CMK (cell line): ENCODE measurements around the gene GDF10.

Experiments used
- DNase-seq: peaks from one replicate; pipeline ENCODE4 v3.0.0-alpha.2; 2010; ENCODE audit warnings: low read depth

GDF10 gene

GRCh38 chr10:47316131-47316530 is 16.1 kb downstream of the GDF10 start:
- no peak for DNase-seq

DNA sequence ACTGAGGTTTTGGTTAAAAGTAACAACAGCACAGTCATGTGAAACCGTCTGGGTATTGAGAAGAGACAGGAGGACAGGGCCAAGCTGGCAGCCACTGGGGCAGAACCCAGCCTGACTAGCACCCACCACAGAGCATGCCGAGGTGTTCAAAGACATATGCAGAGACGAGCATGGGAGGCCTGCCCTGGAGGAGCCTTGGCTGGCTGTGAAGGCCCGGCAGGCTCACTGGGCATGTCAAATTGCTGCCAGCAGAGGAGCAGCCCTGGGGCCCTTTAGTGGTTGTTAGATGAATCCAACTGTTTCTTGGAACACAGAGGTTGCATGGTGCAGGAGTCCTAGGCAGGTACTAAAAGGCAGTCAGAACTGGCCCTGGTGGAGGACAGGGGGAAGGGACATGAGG is 17.3 kb downstream of the GDF10 start:
- no peak for DNase-seq

- no peak for DNase-seq
Measured at GRCh38 chr10:47318706-47319105, 18.7 kb downstream of the GDF10 start.

- no peak for DNase-seq
Measured at GRCh38 chr10:47319784-47320183, 19.8 kb downstream of the GDF10 start.

DNA sequence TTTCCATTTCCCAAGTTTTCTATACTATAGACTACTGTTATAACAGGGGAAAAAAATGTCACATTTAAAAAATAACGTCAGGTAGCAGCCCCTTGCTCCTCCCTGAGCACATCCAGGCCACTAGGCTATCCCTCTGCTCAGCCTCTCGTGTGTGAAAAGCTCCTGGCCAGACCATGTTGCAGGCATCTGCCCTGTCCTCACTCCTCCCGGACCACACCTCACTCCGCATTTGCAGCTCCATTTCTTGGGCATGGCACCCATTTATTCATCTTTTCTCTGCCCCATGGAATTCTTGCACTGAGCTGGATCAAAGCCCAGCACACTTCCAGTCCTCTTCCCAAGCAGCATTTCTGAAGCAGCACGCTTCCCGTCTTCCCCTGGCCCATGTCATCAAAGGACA is 20.8 kb downstream of the GDF10 start:
- DNase-seq, result no peak

- DNase-seq, result no peak
Measured at GRCh38 chr10:47321521-47322195, 21.7 kb downstream of the GDF10 start.

DNA sequence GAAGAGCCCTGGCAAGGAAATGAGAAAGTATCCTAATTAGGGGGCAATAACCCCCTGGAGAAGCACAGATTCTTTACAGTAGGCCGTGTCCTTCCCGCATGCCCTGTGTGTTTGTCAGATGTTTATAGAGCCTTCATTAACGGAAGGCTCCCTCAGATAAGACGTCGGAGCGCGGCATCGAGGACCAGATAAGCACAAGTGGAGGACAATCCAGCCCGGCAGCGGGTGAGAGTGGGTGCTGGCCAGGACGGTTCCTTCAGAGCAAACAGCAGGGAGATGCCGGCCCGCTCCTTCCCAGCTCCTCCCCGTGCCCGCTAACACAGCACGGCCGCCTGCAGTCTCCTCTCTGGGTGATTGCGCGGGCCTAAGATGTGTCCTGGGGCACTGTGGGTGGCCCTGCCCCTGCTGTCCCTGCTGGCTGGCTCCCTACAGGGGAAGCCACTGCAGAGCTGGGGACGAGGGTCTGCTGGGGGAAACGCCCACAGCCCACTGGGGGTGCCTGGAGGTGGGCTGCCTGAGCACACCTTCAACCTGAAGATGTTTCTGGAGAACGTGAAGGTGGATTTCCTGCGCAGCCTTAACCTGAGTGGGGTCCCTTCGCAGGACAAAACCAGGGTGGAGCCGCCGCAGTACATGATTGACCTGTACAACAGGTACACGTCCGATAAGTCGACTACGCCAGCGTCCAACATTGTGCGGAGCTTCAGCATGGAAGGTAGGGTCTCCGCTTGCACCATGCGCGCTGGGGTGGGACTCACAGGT is 22.5 kb downstream of the GDF10 start, which contains the start of gene GDF2:
TSS of gene GDF2 (plus strand) at position 155 of the 762 bp plus-strand sequence. CDS start at position 370, 215 bp downstream.
- no peak for DNase-seq

DNA sequence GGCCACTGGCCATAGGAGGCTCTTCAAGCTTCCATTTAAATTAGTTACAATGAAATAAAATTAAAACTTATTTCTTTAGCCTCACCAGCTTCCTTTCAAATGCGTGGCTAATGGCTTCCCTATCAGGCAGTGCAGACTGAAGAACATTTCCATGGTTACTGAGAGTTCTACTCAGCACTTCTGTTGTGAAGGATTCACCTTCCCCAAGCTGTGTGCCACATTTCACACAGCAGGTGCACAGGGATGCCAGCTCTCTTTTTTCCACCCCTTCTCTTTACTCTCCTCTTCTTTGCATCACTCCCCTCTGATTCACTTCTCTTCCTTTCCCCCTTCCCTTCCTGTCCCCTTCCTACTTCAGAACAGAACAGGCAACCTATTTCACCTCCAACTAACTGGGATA is 23.1 kb downstream of the GDF10 start:
- DNase-seq, result no peak

GRCh38 chr10:47323636-47324296 is 23.8 kb downstream of the GDF10 start:
- no peak for DNase-seq

DNA sequence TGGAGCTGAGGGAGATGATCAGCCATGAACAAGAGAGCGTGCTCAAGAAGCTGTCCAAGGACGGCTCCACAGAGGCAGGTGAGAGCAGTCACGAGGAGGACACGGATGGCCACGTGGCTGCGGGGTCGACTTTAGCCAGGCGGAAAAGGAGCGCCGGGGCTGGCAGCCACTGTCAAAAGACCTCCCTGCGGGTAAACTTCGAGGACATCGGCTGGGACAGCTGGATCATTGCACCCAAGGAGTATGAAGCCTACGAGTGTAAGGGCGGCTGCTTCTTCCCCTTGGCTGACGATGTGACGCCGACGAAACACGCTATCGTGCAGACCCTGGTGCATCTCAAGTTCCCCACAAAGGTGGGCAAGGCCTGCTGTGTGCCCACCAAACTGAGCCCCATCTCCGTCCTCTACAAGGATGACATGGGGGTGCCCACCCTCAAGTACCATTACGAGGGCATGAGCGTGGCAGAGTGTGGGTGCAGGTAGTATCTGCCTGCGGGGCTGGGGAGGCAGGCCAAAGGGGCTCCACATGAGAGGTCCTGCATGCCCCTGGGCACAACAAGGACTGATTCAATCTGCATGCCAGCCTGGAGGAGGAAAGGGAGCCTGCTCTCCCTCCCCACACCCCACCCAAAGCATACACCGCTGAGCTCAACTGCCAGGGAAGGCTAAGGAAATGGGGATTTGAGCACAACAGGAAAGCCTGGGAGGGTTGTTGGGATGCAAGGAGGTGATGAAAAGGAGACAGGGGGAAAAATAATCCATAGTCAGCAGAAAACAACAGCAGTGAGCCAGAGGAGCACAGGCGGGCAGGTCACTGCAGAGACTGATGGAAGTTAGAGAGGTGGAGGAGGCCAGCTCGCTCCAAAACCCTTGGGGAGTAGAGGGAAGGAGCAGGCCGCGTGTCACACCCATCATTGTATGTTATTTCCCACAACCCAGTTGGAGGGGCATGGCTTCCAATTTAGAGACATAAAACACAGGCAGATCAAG is 25.6 kb downstream of the GDF10 start:
- DNase-seq, result no peak

DNA sequence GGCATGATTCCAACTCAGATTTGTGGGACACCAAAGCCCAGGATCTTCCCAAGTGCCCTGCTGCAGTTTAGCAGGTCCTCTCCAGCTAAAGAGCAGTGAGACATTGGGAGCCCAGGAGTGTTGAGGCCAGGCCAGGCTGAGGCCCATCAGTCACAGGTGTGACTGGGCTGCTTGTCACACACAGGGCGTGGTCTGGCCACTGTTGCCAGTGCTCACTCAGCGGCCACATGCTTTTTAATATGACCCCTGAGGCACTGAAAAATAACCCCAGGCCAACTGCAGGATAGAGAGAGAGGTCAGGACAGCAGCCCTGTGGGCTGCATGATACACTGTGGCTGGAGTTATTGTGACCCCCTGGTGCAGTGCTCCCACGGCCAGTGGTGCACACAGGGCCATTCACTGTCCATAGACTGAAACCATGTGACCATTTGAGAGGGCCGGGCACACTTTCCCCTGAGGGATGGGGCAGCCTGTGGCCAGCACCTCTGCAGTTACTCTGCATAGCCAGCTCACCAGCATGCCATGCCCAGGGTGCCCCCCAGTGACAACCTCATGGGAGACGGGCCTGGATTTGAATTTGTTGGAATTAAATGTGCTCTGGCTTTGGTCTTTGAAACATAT is 26.4 kb downstream of the GDF10 start:
- no peak for DNase-seq

GRCh38 chr10:47326927-47327330 is 26.9 kb downstream of the GDF10 start:
- no peak for DNase-seq

DNA sequence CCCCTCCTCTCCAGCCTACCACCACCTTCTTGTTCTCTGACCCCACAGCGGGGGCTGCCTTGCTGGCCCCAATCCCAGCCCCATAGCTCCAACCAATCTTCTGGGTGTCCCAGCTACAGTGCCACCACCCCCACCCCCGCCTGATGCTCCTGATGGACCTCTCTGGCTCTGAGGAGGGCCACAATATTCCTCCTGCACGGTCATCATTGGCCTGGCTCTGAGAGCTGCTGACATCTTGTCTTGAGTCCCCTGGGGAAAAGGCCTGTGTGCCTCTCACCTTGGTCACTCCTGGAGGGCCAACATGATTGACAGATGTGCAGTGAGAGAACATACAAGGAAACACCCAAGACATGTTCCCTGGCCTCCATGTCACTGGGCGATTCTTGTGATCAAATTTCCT is 29.9 kb downstream of the GDF10 start:
- DNase-seq, result no peak

DNA sequence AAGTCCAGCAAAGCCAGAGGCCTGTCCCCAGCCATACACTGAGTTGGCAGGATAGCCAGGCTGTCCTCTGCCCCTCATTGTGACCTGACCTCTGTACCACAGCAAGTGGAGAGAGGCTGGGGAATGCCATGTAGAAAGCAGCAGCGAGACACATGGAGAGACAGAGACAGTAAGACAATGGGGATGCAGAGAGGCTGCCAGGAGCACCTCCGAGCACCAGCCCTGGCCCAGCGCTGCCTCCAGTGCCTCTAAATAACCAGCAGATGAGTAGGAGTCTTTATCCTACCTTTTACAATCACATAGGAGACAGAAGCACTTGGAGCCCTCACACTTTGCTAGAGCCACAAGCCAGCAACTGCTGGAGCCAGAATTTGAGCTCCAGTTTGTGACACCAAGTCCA is 30.4 kb downstream of the GDF10 start:
- DNase-seq, result no peak

DNA sequence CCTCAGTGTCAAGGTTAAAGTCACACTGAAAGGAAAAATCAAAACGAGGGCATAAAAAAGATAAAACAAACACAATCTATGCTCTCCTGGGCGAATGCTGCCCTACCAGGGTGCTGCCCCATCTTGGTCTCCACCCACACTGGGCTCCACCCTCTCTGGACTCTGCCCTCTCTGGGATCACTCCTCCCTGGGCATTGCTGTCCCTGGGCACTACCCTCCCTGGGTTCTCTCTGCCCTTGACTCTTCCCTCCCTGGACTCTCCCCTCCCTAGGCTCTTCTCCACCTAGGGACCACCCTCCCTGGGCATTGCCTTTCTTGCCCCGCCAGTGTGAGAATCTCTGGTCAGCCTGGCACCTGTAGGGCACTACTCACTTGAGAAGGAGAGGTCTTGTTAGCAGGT is 30.8 kb downstream of the GDF10 start:
- no peak for DNase-seq

- no peak for DNase-seq
Measured at GRCh38 chr10:47331491-47331890, 31.5 kb downstream of the GDF10 start.

DNA sequence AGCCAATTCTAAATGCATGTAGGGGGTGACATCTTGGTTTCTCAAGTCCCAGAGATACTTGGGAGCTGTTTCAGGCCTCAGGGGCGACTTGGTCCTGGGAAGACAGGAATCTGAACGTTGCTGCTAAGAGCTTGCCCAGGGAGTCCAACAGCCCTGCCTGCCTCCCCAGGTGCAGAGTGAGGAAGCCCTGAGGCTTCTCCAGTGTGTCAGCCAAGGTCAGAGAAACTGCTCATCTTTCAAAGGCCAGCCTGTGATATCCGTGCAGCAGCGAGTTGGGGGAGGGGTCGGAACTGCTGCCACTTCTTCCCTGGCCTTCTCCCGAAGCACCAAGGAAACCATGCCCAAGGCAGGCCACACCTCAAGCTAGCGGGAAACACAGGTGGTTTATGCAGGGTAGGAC is 32.0 kb downstream of the GDF10 start:
- no peak for DNase-seq

DNA sequence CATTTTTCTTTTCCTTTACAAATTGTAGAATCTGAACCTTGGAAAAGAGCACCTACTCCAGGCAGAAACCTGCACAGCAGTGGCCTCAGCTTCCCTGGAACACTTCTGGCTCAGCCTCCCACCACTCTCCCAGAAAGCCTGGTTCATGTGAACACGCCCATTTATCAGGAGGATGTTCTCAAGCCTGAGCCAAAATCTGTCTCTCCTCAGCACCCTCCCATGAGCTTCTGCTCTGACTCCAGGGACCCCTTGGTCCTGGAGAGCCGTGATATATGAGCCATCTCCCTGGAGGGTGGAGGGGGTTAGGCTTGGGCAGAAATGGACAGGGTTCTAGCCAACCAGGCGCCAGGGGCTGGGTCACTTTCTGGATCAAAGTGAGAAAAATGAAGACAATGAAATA is 32.4 kb downstream of the GDF10 start:
- no peak for DNase-seq

DNA sequence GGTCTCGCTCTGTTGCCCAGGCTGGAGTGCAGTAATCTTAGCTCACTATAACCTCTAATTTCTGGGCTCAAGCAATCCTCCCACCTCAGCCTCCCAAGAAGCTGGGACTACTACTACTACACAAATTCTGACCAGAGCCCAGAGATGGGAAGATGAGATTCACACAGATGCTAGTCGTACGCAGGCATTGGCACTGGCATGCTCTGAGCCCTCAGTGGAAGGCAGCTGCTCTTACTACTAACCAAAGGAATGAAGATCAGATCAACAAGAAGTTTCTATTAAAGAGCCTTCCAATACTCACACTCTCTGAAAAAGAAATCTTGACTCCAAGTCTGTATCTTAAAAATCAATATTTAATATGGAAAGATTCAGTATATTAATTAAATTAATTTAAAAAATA is 32.9 kb downstream of the GDF10 start:
- DNase-seq, result no peak

DNA sequence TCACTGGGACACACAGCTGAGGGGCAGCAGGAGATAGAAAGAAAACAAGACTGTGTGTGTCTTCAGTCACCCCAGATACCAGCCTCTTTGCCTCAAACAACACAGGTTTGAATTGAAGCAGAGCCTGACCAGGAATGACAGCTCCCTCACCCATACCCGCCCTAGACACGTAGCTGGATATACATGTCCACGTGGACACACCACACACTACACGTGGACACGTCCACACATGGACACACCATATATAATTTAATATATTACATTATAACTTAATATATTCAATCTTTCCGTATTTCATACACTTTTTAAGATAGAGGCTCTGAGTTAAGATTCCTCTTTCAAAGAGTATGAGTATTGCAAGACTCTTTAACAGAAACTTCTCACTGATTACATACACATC is 33.5 kb downstream of the GDF10 start:
- DNase-seq, result no peak

GRCh38 chr10:47334466-47335295 is 34.7 kb downstream of the GDF10 start:
- DNase-seq, result no peak
